HS-5 (cell line): Measurements from ENCODE around the gene GABPA.
A peak's percentile ranks its signal among the peaks of the same experiment; 100 is the strongest.
"Not testable (repeated sequence)": the region's sequence is repeated elsewhere in the genome, so short reads cannot be mapped to it uniquely, and the experiment has no call there.

ENCODE experiments used
- DNase-seq: peaks from one replicate; pipeline ENCODE4 v3.0.0-alpha.2; 2012; ENCODE audit warnings: low read depth

The GABPA gene

GRCh38 chr21:25734904-25735645 lies at the start of gene GABPA, which contains the start of gene ATP5PF:
Gene GABPA (plus strand): TSS chr21:25734972. CDS start chr21:25741599, 6,627 bp downstream.
Gene ATP5PF (minus strand): TSS chr21:25734904. CDS start chr21:25729794, 5,110 bp downstream.
- DNase-seq = peak; percentile 94

DNA sequence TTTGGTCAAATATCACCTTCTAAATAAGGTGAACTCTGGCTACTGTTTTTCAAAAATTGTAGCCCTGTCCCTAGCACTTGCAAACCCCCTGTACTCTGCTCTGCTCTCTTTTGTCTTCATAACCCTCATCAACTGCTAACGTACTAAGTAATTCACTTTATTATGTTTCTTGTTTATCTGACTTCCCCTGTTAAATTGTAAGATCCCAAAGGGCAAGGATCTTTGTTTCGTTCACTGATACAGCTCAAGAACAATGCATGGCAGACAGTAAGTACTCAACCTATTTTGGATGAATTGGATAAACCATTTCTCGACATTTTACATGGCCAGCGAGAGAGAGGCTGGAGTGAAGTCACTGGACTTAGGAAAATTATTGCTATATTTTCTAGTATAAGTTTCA lies 47.0 kb upstream of the GABPA start:
- no peak for DNase-seq

DNA sequence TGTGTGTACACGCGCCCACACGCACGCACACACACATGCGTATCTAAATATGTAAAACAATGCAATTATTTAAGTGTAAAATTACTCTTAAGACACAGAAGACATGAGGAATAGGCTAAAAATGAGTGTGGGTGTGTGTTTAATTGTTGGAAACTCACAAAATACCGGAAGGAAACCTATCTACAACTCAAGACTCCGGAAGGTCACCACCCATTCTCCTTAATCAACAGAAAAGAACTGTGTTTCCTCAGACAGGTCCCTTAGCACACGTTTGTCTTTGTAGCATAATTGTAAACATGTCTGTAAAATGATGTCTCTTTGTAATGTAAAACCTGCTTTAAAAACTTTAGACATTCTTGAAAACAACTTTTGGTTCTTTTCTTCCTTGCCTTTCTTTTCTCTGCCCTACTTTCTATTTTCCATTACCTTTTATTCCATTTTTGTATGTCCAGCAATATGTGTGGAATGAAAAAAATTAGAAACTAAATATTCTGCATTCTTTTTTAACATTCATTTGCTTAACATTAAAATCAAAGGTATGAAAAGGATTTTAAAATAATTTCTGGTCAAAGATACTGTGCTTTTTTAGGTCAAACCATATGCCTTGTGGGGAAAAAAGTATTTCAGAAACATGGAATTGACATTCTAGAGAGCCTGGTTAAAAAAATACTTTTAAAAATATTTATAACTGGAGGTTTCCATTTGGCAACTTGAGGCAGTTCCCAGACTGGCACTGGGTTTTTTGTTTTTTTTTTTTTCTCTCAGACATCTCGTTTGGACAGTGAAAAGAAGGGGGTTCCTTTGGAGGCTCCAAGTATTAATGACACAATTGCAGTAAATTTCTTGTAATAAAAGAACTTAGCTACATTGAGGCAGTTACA lies 46.3 kb upstream of the GABPA start:
- no peak for DNase-seq

DNA sequence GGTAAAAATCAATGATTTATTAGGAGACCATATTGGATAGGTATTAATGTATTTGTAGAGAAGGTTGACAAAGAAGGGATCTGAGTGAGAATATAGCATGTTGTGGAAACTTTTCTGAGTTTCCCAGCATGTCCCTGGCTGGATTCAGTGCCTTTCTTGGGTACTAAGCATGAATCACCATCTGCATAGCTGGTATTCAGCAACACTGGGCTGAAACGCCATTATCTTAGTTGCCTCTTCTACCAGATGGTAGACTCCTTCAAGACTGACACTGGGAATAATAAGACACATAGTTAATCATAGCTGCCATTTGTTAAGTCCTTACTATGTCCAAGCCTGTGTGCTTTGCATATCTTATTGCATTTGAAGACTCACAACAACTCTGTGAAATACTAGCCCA lies 45.5 kb upstream of the GABPA start:
- DNase-seq = no peak

- no peak for DNase-seq
Measured at GRCh38 chr21:25691976-25692375, 42.8 kb upstream of the GABPA start.

GRCh38 chr21:25695461-25695860 lies 39.3 kb upstream of the GABPA start:
- not testable (repeated sequence) for DNase-seq

GRCh38 chr21:25700741-25701140 lies 34.0 kb upstream of the GABPA start:
- DNase-seq = no peak

- DNase-seq = no peak
Measured at GRCh38 chr21:25701529-25701928, 33.2 kb upstream of the GABPA start.

DNA sequence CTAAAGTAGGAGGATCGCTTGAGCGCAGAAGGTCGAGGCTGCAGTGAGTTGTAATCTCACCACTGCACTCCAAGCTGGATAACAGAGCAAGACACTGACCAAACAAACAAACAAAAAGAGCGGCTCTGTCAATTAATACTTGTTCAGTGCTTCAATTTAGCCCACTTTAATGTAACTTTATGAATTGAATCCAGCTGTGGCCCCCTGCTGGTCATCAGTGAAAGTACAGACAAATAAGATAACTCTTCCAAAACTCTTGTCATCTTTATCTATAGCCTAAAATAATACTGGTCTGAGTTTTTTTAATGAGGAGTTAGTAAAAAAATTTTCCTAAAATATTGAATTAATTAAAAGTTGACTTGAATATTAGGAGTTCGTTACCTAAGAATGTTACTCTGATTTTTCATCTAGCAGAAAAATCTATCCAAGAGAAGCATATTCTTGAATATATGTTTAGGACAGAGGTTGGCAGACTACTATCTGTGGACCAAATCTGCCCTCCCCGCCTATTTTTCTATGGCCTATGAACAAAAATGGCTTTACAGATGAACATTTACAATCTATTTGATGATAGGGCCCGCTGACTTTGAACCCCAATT lies 26.2 kb upstream of the GABPA start:
- peak; percentile 11 for DNase-seq

DNA sequence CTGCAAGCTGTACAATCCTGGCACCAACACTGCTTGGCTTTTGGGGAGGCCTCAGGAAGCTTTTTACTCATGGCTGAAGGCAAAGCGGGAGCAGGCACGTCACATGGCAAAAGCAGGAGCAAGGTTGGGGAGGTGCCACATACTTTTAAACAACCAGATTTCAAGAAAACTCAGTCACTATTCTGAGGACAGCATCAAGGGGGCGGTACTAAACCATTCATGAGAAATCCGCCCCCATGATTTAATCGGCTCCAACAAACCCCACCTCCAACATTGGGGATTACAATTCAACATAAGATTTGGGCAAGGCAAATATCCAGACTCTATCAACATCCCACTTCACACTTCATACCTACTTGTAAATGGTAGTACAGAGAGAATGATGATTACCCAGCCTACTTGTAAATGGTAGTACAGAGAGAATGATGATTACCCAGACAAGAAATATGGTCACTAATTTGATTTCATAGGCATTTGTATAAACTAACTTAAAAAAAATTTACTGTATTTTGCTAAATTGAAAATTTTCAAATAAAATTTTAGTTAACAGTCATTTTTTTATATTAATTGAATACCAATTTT lies 25.0 kb upstream of the GABPA start:
- DNase-seq = no peak

- DNase-seq = no peak
Measured at GRCh38 chr21:25710550-25710949, 24.2 kb upstream of the GABPA start.

GRCh38 chr21:25714066-25714465 lies 20.7 kb upstream of the GABPA start:
- DNase-seq = not testable (repeated sequence)

DNA sequence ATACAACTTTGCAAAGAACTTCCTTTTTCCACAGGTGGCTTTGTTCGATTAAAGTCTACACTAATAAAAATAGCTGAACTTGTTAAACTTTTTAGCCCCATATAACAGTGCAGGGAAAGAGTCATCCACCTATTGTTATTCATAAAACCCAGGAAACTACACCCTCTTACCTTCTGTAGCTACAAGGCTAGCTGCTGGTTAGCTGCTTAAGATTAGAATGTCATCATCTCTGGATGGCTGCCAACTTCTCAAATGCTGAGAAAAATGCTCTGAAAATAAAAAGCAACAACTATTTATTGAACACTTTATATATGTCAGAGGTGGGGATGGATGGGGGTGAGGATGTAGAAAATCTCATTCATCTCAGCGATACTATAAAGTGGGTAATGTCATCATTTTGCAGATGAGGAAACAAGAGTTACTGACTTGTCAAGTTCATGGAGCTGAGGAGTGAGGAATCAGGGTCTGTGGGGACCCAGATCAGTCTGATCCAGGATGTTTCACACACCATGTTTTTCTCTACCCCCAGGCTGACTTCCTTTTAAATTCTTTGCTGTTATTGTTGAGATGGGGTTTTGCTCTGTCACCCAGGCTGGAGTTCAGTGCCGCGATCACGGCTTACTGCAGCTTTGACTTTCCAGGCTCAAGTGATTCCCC lies 17.2 kb upstream of the GABPA start:
- no peak for DNase-seq

GRCh38 chr21:25721987-25722386 lies 12.8 kb upstream of the GABPA start:
- no peak for DNase-seq

DNA sequence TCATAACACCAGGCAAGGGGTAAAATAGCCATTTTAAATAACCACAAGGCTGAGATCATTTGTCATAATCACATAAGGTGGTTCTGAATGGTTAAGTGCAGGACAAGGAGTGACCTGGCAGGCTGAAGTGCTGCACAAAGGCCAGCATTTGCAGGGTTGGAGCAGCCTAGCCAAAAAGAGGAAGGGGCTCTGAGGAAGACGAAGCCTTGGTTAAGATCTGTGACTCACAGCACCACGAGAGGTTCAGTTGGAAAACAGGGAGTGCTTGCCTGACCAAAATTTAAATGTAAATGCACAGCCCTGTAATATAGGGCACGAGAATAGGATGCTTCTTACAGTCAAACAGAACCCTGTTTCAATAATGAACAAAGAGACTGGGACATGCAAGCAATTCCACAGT lies 12.1 kb upstream of the GABPA start:
- DNase-seq = no peak

DNA sequence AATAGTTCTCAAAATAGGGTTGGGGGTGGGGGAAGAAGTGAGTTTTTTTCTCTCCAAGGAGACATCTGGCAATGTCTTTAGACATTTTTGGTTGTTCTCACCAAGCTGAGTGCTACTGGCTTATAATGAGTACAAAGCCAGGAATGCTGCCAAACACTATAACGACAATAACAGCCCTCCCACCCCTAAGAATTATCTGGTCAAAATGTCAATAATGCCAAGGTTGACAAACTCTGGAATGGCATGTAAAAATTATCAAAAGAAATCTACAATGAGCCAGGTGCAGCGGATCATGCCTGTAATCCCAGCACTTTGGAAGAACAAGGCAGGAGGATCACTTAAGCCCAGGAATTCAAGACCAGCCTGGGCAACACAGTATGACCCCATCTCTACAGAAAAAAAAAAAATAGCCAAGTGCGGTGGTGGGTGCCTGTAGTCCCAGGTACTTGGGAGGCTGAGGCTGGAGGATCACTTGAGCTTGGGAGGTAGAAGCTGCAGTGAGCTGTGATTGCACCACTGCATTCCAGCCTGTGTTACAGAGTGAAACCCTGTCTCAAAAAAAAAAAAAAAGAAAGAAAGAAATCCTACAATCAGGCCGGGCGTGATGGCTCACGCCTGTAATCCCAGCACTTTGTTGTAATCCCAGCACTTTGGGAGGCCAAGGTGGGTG lies 2.5 kb upstream of the GABPA start:
- no peak for DNase-seq

- no peak for DNase-seq
Measured at GRCh38 chr21:25733859-25734653, 716 bp upstream of the GABPA start.

GRCh38 chr21:25734654-25734903 lies 193 bp upstream of the GABPA start:
- no peak for DNase-seq

DNA sequence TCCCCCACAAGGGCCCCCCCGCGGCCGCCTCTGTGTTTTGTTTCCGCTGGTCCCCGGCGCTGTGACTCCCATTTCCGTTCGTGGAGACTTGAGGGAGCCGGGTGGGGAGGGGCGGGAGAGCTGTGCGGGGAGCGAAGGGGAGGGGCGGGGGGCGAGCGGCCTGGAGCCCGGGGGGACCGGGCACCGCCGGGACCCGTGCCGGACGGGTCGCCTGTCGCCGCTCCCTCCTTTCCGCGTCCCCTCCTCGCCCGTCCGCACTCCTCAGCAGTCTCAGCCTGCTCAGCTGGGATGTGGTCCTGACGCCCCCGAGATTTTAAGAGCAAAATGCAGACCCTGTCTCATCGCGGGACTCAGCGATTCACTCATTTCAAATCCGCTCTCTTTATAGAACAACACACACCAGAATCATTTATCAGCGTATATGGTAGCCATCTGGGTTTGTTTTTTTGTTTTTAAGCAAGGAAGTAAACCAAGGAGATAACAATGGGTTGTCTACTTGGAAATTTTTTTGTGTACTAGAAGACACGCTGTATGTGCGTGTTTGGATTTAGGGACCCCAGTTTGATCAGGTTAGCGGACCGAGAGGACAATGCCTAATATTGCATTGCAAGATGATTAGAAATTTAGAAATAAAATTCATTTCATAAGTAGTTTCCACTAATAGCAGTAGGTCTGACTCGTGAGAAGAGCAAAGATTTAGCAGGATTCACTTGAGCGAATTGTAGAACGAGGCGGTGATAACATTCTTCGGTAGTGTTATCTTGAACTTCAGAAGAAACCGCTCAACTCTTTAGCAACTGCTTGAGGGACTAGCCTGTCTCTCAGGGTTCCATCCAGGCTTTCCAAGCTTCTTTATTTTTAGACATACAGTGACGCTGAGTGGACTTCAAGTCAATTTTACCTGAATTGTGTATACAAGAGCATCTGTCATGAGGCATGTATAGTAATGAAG lies 1.1 kb downstream of the GABPA start:
- no peak for DNase-seq

DNA sequence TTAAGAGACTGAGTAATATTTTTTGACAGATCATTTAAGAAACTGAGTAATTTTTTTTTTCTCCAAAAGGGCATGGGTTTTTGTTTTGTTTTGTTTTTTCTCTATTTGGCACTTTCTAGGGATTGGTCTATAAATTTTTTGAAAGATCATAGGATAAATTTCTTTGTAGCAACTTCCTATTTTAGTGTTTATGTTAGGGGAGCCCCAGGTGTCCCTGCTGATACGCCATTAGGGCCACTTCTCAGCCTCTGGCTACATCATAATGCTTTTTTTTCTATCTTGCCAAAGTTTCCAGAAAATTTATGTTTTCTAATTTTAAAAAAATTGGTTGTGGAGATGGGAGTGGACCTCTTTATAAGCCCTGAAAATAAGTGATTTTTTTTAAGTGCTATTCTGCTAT lies 2.6 kb downstream of the GABPA start:
- DNase-seq = no peak
